M059J (cell line): ENCODE results near the gene IFITM10. TPM values are rescaled to one million over a fixed set of nuclear protein-coding genes. Genes with fewer than 3 reads are reported as not detected.

Experiments used
- DNase-seq: peaks from one replicate; pipeline ENCODE4 v3.0.0-alpha.2; 2012; ENCODE audit warnings: low read depth
- total RNA-seq: library from RNA; depleted of rRNA; stranded (reverse); fragments of >200 nt; shearing (Covaris generic); gene quantifications from 2 replicates; pipeline ENCODE4 v1.2.3, GENCODE V29; 2014

Gene IFITM10
- total RNA-seq, 1 experiment from 2014 or later = 11.4 TPM

GRCh38 chr11:1752907-1753228, 2.5 kb upstream of the IFITM10 start:
- DNase-seq = no peak

GRCh38 chr11:1751999-1752906, 1.9 kb upstream of the IFITM10 start:
- DNase-seq = no peak

DNA sequence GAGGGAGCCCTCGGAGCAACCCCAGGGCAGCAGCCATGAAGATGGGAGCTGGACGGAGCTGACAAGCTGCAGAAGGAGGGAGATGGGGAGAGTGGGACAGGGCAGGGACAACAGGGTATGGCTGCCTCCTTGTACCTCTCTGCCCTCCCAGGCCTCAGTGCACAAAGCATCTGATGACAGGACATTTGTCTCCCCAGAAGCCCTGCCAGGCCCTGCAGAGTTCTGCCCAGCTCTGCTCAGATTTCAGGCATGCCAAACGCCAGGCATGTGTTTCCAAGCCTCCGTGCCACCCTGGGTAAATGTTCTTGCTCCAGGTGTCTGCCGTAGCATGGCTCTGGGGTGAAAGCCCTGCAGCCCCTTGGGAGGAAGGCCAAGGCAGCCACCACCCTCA, 1.1 kb upstream of the IFITM10 start:
- no peak for DNase-seq

GRCh38 chr11:1750840-1751530, 590 bp upstream of the IFITM10 start:
- peak; percentile 50 for DNase-seq

DNA sequence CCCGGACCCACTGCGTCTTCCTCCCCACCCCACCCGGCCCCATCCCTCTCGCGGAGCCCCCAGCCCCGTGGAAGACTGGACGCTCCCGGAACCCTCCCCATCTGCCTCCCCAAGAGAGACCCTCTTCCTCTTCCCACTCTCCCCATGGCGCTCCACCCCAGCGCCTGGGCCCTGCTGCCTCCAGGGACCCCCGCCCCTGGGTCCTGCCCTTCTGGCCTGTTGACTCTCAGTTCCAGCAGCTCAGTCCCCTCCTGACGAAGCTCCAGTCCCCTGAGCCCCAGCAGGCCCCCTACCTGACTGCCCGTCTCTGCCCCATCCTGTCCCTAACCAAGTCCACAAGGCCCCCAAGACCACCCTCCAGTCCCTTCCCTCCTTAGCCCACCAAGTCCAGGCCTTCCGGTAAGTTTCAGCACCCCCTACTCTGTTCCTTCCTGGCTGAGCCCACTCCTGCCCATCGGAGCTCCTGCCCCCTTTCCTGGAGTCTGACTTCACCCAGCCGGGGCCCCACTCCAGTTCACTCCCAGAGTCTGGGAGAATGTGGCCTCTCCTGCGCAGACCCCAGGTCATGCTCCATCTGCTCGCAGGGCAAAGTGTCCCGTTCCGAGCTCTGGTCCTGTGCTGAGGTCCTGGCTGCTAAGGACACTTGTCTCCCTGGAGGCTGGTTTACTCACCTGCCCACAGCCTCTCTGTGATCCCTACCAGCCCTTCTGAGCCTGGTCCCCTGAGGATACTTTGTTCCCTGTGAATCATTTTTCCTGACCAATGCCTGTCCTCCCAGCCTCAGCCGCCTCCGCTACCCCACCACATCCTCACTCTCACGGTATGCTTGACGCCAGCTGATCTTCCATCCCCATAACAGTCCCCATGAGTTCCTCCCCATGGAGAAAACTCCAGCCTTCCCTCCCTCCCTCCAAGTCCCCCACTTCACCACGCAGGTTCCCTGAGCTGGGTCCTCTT, 722 bp downstream of the IFITM10 start:
- DNase-seq = peak; percentile 96

GRCh38 chr11:1748636-1749394, 1.6 kb downstream of the IFITM10 start:
- DNase-seq = peak; percentile 64

DNA sequence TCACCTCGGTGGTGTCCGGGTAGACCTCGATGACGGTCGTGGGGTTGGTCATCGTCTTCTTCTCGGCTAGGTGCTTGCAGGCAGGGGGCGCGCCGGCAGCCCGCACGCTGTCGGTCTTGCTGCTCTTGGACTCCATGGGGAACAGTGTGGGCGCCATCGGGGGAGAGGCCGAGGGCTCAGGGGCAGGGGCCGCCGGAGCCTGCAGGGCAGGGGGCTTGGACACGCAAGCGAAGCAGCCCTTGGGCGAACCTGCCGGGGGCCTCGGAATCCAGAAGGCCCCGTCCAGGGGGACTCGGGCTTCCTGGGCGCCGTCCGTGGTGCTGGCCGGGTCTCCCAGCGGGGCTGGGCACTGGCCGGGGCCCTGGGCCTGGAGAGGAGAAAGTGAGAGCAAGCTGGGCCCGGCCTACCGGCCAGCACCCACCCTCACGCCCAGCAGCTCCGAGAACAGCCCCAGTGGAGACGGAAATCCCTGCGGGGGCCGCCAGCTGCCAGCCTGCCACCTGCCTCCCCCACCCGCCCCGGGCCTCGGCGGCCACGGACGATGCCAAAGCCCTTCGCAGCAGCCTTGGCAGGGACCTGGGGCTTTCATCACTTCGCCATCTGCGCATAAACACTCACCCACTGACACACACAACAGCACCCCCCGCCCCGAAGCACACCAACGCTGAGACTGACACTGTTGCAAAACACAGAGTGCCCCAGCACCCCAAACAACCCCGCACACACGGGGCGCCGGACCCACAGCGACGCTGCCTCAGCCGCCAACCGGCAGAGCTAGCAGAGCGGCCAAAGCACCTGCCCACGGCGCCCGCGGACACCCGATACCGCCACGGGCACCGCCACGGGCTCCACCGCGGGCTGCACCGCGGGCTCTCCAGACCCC, 2.4 kb downstream of the IFITM10 start:
- DNase-seq = no peak

DNA sequence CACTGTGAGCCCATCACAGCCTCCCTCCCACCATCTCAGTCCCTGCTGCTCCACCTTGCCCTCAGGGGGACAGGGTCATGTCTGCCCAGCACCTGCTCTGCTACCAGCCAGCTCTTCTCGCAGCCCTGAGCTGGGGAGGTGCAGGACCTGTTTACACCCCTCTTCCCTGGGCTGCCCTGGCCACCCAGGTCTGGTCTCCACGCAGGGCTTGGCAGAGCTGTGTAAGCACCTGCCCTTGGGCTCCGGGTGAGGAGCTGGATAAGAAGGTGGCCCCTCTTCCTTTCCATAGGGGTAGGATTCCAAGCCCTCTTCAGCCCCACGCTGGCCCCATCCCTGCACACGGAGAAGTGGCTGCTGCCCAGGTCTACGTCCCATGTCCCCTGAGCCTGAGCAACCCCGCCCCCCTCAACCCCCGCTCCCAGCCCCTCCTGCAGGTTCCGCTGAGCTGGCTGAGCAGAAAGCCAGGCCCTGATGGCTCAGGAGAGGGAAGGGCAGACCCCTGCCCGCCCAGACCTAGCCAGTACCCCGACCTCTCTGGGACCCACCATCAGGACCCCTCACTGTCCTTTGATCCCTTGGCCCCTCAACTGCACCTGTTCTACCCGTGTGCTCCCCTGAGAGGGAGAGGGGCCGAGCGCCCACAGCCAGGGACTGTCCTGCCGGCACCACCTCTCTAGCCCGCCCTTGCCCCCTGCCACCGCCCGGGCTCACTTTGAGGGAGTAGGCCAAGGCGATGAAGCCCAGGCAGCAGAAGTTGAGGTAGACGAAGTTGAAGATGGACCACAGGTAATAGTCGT, 3.2 kb downstream of the IFITM10 start:
- no peak for DNase-seq

DNA sequence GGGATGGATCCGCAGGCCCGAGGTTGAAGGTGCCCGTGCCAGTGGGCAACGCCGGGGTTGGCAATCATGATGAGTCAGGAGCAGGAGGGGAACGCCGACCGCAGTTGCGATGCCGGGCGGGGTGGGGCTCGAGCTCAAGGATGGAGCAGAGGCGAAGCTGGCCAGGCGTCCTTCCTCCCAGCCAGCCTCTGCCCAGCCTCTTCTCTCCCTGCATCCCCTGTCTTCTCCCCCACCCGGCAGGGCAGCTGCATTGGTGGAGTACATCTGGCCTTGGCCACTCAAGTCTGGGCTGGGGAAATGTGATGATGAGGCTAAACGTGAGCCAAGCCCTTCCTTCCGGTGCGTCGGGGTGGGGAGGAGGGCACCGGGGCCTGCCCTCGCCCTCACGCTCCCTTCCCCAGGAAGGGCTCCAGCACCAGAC, 3.9 kb downstream of the IFITM10 start:
- peak; percentile 79 for DNase-seq

GRCh38 chr11:1745701-1746320, 4.6 kb downstream of the IFITM10 start:
- DNase-seq = no peak

- DNase-seq = no peak
Observed at GRCh38 chr11:1744891-1745700, 5.3 kb downstream of the IFITM10 start.

- peak; percentile 21 for DNase-seq
Observed at GRCh38 chr11:1744137-1744886, 6.1 kb downstream of the IFITM10 start.

GRCh38 chr11:1743585-1744136, 6.7 kb downstream of the IFITM10 start:
- no peak for DNase-seq

- no peak for DNase-seq
Observed at GRCh38 chr11:1742869-1743584, 7.4 kb downstream of the IFITM10 start.

GRCh38 chr11:1742371-1742770, 8.0 kb downstream of the IFITM10 start:
- peak; percentile 49 for DNase-seq

GRCh38 chr11:1741741-1742140, 8.7 kb downstream of the IFITM10 start:
- no peak for DNase-seq
